Cardiac muscle cell (in vitro differentiated cells and primary cell): Measurements from ENCODE around the gene TARP.

Experiments used
- DNase-seq, 2 donors: peaks; one replicate each; pipeline versions ENCODE4 v3.0.0 to v3.0.0-alpha.2; 2010 to 2017; ENCODE audit warnings: low read depth in 1 of 2, low spot score in 1 of 2
- H3K27ac ChIP-seq: fragments of 200-600 bp; sonication (generic); 2 replicates; pipeline ENCODE4 v1.5.1; 2016
- H3K27me3 ChIP-seq: fragments of 200-600 bp; sonication (generic); 2 replicates; pipeline ENCODE4 v1.6.0; 2016; ENCODE audit warnings: control low read depth
- H3K36me3 ChIP-seq: fragments of 200-600 bp; sonication (generic); 2 replicates; pipeline ENCODE4 v1.5.1; 2016; ENCODE audit warnings: control low read depth
- H3K4me1 ChIP-seq: fragments of 200-600 bp; sonication (generic); 2 replicates; pipeline ENCODE4 v1.8.1; 2017; ENCODE audit warnings: low read depth, mild to moderate bottlenecking, mixed run types
- H3K4me3 ChIP-seq: fragments of 200-600 bp; sonication (generic); 2 replicates; pipeline ENCODE4 v1.5.1; 2016; ENCODE audit warnings: mild to moderate bottlenecking
- H3K9me3 ChIP-seq: fragments of 200-600 bp; sonication (generic); 2 replicates; pipeline ENCODE4 v1.5.1; 2017; ENCODE audit warnings: low read depth, mild to moderate bottlenecking, control low read depth
- TF ChIP-seq, protein P1 (sequence below): IDR thresholded peaks from 2 replicates; pipeline ENCODE4 v1.5.1; 2012; ENCODE audit warnings: low read depth, mild to moderate bottlenecking, low read length

The TARP gene

DNA sequence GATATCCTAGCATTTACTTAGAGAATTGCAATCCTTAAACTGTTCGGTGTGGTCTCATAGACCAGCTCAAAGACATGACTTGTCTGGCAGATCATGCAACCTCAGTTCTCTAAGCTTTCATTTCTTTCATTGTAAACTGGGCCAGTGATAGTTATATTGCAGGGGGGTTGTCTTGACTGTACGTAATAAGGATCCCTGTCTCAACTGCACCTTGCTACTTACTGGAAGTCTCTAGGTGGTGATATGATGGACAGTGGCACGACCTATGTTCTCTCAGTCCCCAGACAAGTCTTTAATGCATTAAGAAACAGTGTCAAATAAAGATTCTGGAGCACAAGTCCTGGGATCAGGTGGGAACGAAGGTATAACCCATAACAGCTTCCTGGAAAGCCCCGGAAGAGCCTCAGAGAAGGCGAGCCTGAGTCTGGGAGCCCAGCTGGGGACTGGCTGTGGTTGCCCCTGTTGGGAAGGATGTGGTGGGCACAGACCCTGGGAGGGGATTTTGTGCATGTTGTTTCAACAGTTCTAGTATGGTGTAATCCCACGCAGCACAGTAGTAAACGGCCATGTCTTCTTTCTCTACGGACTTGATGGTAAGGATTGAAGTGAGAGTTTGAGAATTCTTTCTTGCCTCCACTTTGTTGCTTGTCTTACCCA, 26.0 kb upstream of the TARP start:
- no peaks in the 10 kb centered on the region for H3K4me1 ChIP-seq
- H3K27me3 ChIP-seq = no peaks in the 10 kb centered on the region
- H3K36me3 ChIP-seq = no peaks in the 10 kb centered on the region
- H3K4me3 ChIP-seq = no peak overlapping the region
- TF ChIP-seq, protein P1, sequence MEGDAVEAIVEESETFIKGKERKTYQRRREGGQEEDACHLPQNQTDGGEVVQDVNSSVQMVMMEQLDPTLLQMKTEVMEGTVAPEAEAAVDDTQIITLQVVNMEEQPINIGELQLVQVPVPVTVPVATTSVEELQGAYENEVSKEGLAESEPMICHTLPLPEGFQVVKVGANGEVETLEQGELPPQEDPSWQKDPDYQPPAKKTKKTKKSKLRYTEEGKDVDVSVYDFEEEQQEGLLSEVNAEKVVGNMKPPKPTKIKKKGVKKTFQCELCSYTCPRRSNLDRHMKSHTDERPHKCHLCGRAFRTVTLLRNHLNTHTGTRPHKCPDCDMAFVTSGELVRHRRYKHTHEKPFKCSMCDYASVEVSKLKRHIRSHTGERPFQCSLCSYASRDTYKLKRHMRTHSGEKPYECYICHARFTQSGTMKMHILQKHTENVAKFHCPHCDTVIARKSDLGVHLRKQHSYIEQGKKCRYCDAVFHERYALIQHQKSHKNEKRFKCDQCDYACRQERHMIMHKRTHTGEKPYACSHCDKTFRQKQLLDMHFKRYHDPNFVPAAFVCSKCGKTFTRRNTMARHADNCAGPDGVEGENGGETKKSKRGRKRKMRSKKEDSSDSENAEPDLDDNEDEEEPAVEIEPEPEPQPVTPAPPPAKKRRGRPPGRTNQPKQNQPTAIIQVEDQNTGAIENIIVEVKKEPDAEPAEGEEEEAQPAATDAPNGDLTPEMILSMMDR = no peak
- no peaks in the 10 kb centered on the region for H3K9me3 ChIP-seq
- no peak for DNase-seq
- no peak overlapping the region for H3K27ac ChIP-seq

DNA sequence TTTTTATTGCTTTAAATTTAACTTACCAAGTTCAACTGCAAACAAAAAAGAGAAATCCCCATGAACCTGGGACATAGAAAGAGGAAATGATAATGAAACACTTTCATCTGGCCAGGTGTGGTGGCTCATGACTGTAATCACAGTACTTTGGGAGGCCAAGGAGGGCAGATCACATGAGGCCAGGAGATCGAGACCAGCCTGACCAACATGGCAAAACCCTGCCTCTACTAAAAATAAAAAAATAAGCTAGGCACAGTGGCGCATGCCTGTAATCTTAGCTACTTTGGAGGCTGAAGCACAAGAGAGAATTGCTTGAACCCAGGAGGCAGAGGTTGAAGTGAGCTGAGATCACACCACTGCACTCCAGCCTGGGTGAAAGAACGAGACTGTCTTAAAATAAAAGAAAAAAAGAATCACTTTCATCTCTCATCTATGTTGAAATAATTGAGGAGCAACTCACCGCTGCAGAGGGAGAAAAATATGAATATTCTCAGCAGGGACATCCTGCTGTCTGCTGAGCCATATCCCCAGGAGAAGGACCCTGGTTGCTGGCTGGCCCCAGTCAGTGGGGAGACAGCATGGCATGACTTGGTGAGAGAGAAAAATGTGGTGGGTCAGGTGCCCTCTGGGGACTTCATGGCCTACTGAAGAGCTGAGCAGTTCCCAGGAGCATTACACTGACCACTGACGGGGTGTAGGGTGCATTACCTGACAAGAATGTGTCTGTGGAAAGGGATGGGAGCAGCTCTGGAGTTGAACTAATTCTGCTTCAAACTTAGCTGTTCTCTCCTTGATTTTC, 22.8 kb upstream of the TARP start:
- TF ChIP-seq, protein P1 = no peak
- H3K9me3 ChIP-seq = no peaks in the 10 kb centered on the region
- no peaks in the 10 kb centered on the region for H3K36me3 ChIP-seq
- no peak overlapping the region for H3K27ac ChIP-seq
- no peaks in the 10 kb centered on the region for H3K27me3 ChIP-seq
- H3K4me3 ChIP-seq = no peak overlapping the region
- no peak for DNase-seq
- no peaks in the 10 kb centered on the region for H3K4me1 ChIP-seq

DNA sequence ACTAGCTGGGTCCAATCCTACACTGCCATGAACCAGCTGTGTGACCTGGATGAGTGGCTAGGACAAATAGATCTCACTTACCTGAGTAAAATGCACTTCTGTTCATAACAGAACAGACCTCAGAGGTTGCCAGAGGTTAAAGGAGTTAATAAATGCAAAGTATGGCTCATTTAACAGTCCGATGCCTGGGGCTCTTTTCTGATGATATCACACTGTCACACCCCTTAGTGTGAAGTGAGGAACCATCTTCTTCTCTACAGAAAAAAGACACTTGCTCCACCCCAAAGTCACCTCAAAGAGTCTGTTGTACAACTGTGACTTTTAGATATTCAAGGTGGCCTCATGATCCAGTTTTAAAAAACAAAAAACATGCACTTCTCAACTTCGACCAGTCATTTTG, 21.5 kb upstream of the TARP start:
- no peaks in the 10 kb centered on the region for H3K9me3 ChIP-seq
- no peak overlapping the region for H3K27ac ChIP-seq
- H3K4me3 ChIP-seq = no peak overlapping the region
- no peaks in the 10 kb centered on the region for H3K36me3 ChIP-seq
- no peaks in the 10 kb centered on the region for H3K27me3 ChIP-seq
- DNase-seq = no peak
- TF ChIP-seq, protein P1 = no peak
- H3K4me1 ChIP-seq = no peaks in the 10 kb centered on the region

DNA sequence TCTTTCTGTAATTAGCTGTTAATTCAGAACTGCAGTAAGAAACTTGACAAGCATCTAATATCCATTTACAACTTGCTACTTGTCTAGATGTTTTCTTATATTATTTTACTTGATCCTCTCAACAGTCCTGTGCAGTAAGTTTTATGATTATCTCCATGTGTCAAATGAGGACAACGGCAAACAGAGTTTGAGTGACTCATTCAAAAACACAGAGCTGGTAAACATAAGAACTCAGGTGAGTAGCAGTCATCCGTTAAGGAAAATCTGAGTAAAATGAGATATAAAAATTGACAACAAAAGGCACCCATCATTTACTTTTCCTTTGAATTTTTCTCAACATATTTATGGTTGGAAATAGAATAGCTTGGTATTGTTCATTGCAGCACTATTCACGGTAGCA, 19.0 kb upstream of the TARP start:
- no peak for DNase-seq

DNA sequence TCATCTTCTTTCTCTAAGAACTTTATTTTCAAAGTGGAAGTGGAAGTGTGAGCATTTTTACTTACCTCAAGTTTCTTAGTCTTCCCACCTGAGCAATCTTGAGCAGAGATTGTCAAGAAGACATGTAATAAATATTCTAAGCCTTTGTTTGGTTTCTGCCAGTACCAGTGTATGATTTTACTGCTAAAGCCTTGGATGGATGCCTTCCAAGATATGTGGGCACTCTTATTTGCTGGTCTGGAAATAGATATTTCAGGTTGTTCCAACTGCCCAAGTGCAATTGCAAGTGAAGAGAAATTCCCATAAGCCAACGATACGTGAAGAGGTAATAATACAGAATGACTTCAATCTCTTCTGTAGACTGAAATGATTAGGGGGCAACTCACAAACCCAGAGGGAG, 18.2 kb upstream of the TARP start:
- H3K4me3 ChIP-seq = no peak overlapping the region
- no peaks in the 10 kb centered on the region for H3K4me1 ChIP-seq
- H3K27ac ChIP-seq = no peak overlapping the region
- DNase-seq = no peak
- no peaks in the 10 kb centered on the region for H3K27me3 ChIP-seq
- no peaks in the 10 kb centered on the region for H3K36me3 ChIP-seq
- TF ChIP-seq, protein P1 = no peak
- no peaks in the 10 kb centered on the region for H3K9me3 ChIP-seq

More for the DNA sequence above, 19.0 kb upstream of the TARP start:
- Histone ChIP-seq H3K4me1 (no peaks in the 10 kb centered on the region), H3K36me3 (no peaks in the 10 kb centered on the region), H3K27me3 (no peaks in the 10 kb centered on the region), H3K4me3 (no peak overlapping the region), H3K27ac (no peak overlapping the region), H3K9me3 (no peaks in the 10 kb centered on the region)
- TF ChIP-seq, protein P1 = no peak
